SJSA1 (cell line): ENCODE results near the gene TENM4. TPM values are rescaled to one million over a fixed set of nuclear protein-coding genes. Genes with fewer than 3 reads are reported as not detected.
"Not testable (repeated sequence)": the region's sequence is repeated elsewhere in the genome, so short reads cannot be mapped to it uniquely, and the experiment has no call there.

ENCODE experiments used
- DNase-seq, 2 experiments: peaks; one replicate each; pipeline ENCODE4 v3.0.0-alpha.2; 2015 to 2020; ENCODE audit warnings: low spot score in 2 of 2, low read depth in 1 of 2
- H3K27ac ChIP-seq: fragments of 250-450 bp; sonication (Bioruptor Pico); 2 replicates; pipeline ENCODE4 v1.5.1; 2020; ENCODE audit warnings: mild to moderate bottlenecking, moderate library complexity
- H3K27me3 ChIP-seq: fragments of 250-450 bp; sonication (Bioruptor Pico); replicated peaks from 2 replicates; pipeline ENCODE4 v1.5.1; 2020; ENCODE audit warnings: mild to moderate bottlenecking, moderate library complexity
- H3K36me3 ChIP-seq: fragments of 250-450 bp; sonication (Bioruptor Pico); 2 replicates; pipeline ENCODE4 v1.5.1; 2020; ENCODE audit warnings: mild to moderate bottlenecking
- H3K4me1 ChIP-seq: fragments of 250-450 bp; sonication (Bioruptor Pico); replicated peaks from 2 replicates; pipeline ENCODE4 v1.6.1; 2021; ENCODE audit warnings: mild to moderate bottlenecking
- H3K4me3 ChIP-seq: fragments of 250-450 bp; sonication (Bioruptor Pico); 2 replicates; pipeline ENCODE4 v1.5.1; 2020; ENCODE audit warnings: mild to moderate bottlenecking
- H3K9me3 ChIP-seq: fragments of 250-450 bp; sonication (Bioruptor Pico); replicated peaks from 2 replicates; pipeline ENCODE4 v1.5.1; 2020; ENCODE audit warnings: mild to moderate bottlenecking
- total RNA-seq: library from RNA; depleted of rRNA; stranded (reverse); fragments of >200 nt; shearing (Covaris generic); gene quantifications from 2 replicates; pipeline ENCODE4 v1.2.3, GENCODE V29; 2014

Gene TENM4
- total RNA-seq, 1 experiment from 2014 or later, result not detected

DNA sequence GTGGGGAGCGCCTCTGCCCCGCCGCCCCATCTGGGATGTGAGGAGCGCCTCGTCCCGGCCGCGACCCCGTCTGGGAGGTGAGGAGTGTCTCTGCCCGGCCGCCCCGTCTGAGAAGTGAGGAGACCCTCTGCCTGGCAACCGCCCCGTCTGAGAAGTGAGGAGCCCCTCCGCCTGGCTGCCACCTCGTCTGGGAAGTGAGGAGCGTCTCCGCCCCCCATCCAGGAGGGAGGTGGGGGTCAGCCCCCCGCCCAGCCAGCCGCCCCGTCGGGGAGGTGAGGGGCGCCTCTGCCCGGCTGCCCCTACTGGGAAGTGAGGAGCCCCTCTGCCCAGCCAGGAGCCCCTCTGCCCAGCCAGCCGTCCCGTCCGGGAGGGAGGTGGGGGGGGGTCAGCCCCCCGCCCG, 249.1 kb downstream of the TENM4 start:
- H3K36me3 ChIP-seq, H3K9me3 ChIP-seq, DNase-seq, H3K27me3 ChIP-seq, H3K4me3 ChIP-seq, H3K27ac ChIP-seq, H3K4me1 ChIP-seq: not testable (repeated sequence)

GRCh38 chr11:79190553-79190952, 250.3 kb downstream of the TENM4 start:
- DNase-seq, H3K4me1 ChIP-seq, H3K9me3 ChIP-seq, H3K4me3 ChIP-seq, H3K27ac ChIP-seq, H3K36me3 ChIP-seq, H3K27me3 ChIP-seq: not testable (repeated sequence)

- Histone ChIP-seq H3K36me3 (no peaks in the 10 kb centered on the region), H3K4me3 (no peak overlapping the region), H3K4me1 (no peaks in the 10 kb centered on the region), H3K27me3 (no peaks in the 10 kb centered on the region), H3K27ac (no peak overlapping the region), H3K9me3 (no peaks in the 10 kb centered on the region)
- DNase-seq, result no peak
These were observed 251.2 kb downstream of the TENM4 start for GRCh38 chr11:79189601-79190000.

DNA sequence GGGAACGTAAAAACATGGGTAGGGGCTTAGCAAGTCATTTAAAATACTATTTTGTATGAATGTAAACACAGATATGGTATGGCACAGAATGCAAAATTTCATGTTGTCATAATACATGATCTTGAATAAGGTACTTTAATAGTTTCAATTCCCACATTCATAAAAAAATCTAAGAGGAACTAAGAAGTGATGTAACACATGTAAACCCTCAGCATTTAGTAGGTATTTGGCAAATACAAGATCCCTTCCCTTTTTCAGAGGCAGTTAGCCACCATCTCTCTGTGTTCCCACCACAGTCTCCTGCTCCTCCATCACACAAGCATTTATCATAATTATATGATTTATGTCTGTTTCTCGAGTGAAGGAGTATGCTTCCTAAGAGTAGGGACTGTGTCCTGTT, 251.8 kb downstream of the TENM4 start:
- H3K4me3 ChIP-seq, result no peak overlapping the region
- no peaks in the 10 kb centered on the region for H3K4me1 ChIP-seq
- no peak overlapping the region for H3K27ac ChIP-seq
- no peaks in the 10 kb centered on the region for H3K27me3 ChIP-seq
- H3K36me3 ChIP-seq, result no peaks in the 10 kb centered on the region
- no peaks in the 10 kb centered on the region for H3K9me3 ChIP-seq
- DNase-seq, result no peak

- H3K4me3 ChIP-seq, result no peak overlapping the region
- no peak for DNase-seq
These were observed 254.2 kb downstream of the TENM4 start for GRCh38 chr11:79186669-79187068.

DNA sequence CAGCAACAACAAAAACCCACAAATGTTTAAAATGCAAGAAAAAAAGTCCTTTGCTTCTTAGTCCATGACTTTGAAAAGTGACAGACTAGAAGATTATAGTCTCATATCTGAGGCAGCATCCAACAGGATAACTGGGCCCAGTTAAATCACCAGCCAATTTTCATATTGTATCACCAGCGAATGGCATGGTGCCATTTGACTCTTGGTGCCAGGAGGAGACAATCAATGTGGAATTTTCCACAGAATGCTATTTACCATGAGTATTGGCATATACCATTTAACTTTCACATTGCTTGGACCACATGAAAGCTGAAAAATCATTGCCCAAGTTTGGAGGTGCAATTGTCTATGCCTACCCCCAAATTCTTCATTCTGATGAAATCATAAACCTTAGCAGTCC, 255.5 kb downstream of the TENM4 start:
- Histone ChIP-seq H3K27ac (no peak overlapping the region), H3K36me3 (no peaks in the 10 kb centered on the region), H3K27me3 (no peaks in the 10 kb centered on the region), H3K4me3 (no peak overlapping the region), H3K4me1 (no peaks in the 10 kb centered on the region), H3K9me3 (no peaks in the 10 kb centered on the region)
- DNase-seq, result no peak

More at GRCh38 chr11:79186669-79187068, 254.2 kb downstream of the TENM4 start:
- Histone ChIP-seq H3K36me3 (no peaks in the 10 kb centered on the region), H3K27ac (no peak overlapping the region), H3K27me3 (no peaks in the 10 kb centered on the region), H3K4me1 (no peaks in the 10 kb centered on the region), H3K9me3 (no peaks in the 10 kb centered on the region)

DNA sequence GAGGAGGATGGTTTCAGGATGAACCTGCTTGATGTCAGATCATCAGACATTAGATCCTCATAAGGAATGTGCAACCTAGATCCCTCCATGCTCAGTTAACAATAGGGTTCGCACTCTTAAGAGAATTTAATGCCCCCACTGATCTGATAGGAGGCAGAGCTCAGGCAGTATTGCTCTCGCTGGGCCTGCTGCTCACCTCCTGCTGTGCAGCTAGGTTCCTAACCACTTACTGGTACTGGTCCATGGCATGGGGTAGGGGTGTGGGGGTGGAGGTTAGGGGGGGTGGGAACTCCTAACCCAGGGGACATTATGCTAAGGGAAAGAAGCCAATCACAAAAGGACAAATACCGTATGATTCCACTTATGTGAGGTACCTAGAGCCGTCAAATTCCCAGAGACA, 256.5 kb downstream of the TENM4 start:
- Histone ChIP-seq H3K27me3 (no peaks in the 10 kb centered on the region), H3K36me3 (no peaks in the 10 kb centered on the region), H3K27ac (no peak overlapping the region), H3K4me3 (no peak overlapping the region), H3K4me1 (no peaks in the 10 kb centered on the region), H3K9me3 (no peaks in the 10 kb centered on the region)
- no peak for DNase-seq

DNA sequence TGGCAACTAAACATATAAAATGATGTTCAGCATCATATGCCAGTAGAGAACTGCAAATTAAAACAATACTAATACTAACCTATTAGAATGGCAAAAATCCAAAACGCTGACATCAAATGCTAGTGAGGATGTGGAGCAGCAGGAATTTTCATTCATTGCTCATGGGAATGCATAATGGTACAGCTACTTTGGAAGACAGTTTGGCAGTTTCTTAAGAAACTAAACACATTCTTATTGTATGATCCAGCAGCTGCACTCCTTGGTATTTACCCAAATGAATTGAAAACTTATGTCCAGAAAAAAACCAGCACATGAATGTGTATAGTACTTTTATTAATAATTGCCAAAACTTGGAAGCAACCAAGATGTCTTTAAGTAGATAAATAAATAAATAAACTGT, 258.0 kb downstream of the TENM4 start:
- Histone ChIP-seq H3K9me3 (no peaks in the 10 kb centered on the region), H3K4me3 (no peak overlapping the region), H3K27me3 (no peaks in the 10 kb centered on the region), H3K36me3 (no peaks in the 10 kb centered on the region), H3K4me1 (no peaks in the 10 kb centered on the region), H3K27ac (no peak overlapping the region)
- no peak for DNase-seq

- Histone ChIP-seq H3K4me1 (no peaks in the 10 kb centered on the region), H3K4me3 (no peak overlapping the region), H3K27ac (no peak overlapping the region), H3K27me3 (no peaks in the 10 kb centered on the region), H3K36me3 (no peaks in the 10 kb centered on the region), H3K9me3 (no peaks in the 10 kb centered on the region)
- DNase-seq, result no peak
These were observed 261.7 kb downstream of the TENM4 start for GRCh38 chr11:79179087-79179486.

- H3K4me3 ChIP-seq, result no peak overlapping the region
- H3K36me3 ChIP-seq, result no peaks in the 10 kb centered on the region
- no peaks in the 10 kb centered on the region for H3K9me3 ChIP-seq
- no peaks in the 10 kb centered on the region for H3K27me3 ChIP-seq
- no peak for DNase-seq
- no peaks in the 10 kb centered on the region for H3K4me1 ChIP-seq
- H3K27ac ChIP-seq, result no peak overlapping the region
These were observed 266.5 kb downstream of the TENM4 start for GRCh38 chr11:79174045-79175008.

GRCh38 chr11:79173615-79174014, 267.2 kb downstream of the TENM4 start:
- Histone ChIP-seq H3K27ac (no peak overlapping the region), H3K27me3 (no peaks in the 10 kb centered on the region), H3K4me1 (no peaks in the 10 kb centered on the region), H3K4me3 (no peak overlapping the region), H3K36me3 (no peaks in the 10 kb centered on the region), H3K9me3 (no peaks in the 10 kb centered on the region)
- no peak for DNase-seq

DNA sequence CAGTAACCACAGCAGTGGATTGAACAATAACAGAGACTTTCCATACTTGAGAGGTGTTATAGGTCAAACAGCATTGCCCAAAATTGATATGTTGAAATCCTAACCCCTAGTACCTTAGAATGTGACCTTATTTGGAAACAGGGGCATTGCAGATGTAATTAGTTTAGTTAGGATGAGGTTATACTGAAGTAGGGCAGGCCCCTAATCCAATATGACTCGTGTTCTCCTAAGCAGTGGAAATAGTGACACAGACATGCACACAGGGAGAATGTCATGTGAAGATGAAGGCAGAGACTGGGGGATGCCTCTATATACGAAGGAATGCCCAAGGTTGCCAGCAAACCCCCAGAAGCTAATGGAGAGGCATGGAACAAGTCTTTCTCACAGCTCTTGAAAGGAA, 270.5 kb downstream of the TENM4 start:
- H3K4me3 ChIP-seq, result no peak overlapping the region
- H3K9me3 ChIP-seq, result no peaks in the 10 kb centered on the region
- no peak overlapping the region for H3K27ac ChIP-seq
- no peaks in the 10 kb centered on the region for H3K36me3 ChIP-seq
- no peaks in the 10 kb centered on the region for H3K27me3 ChIP-seq
- no peak for DNase-seq
- H3K4me1 ChIP-seq, result no peaks in the 10 kb centered on the region

DNA sequence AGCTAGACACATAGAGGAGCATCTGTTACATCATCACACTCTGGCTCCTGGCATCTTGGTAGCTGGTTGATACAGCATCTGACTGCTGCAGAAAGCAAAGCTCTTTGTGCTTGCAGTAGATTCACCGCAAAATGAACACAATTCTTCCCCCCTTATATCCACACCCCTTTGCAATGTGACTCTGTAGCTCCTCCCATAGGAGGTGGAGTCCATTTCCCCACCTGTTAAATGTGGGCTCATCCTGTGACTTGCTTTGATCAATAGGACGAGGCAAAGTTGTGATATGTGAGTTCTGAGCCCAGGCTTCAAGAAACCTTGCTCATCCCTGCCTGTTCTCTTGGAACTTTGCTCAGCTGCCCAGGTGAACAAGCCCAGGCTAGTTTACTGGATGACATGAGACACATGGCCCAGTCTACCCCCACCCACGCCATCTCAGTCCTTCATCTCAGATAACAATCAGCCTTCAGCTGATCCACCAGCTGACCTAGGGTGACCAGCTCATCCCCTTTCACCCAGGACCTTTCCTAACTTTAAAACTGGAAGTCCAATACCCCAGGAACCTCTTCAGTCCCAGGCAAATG, 272.2 kb downstream of the TENM4 start:
- H3K36me3 ChIP-seq, result no peaks in the 10 kb centered on the region
- no peak for DNase-seq
- H3K27me3 ChIP-seq, result no peaks in the 10 kb centered on the region
- H3K27ac ChIP-seq, result no peak overlapping the region
- no peaks in the 10 kb centered on the region for H3K4me1 ChIP-seq
- no peaks in the 10 kb centered on the region for H3K9me3 ChIP-seq
- no peak overlapping the region for H3K4me3 ChIP-seq

- DNase-seq, result no peak
- no peaks in the 10 kb centered on the region for H3K36me3 ChIP-seq
- H3K27me3 ChIP-seq, result no peaks in the 10 kb centered on the region
- no peaks in the 10 kb centered on the region for H3K4me1 ChIP-seq
- H3K4me3 ChIP-seq, result no peak overlapping the region
- no peaks in the 10 kb centered on the region for H3K9me3 ChIP-seq
- no peak overlapping the region for H3K27ac ChIP-seq
These were observed 273.2 kb downstream of the TENM4 start for GRCh38 chr11:79167510-79168188.
